Activated CD4-positive, alpha-beta T cell treated with anti-CD3 and anti-CD28 coated beads, Interleukin-2, Interleukin-4, amounts not matched to agents 100 ng/mL and 50 ng/mL, durations not matched to agents 16 hours and 8 hours (primary cell): ENCODE data around the gene XIRP2.
"Not testable (repeated sequence)": the region's sequence is repeated elsewhere in the genome, so short reads cannot be mapped to it uniquely, and the experiment has no call there.

Experiments
- DNase-seq: peaks from one replicate; pipeline ENCODE4 v3.0.0-alpha.2; 2020; ENCODE audit warnings: low spot score

XIRP2 gene

DNA sequence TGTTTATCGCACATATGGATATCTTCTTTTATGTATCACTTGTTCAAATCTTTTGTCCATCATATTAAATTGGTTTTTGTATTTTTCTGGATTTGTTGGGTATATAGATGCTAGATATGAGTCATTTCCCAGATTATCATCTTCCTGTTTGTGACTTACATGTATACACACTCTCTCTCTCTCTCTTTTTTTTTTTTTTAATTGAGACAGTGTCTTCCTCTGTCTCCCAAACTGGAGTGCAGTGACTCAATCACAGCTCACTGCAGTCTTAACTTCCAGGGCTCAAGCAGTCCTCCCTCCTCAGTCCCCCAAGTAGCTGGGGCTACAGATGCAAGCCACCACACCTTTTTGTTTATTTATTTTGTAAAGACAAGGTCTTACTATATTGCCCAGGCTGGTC lies 43.8 kb downstream of the XIRP2 start:
- no peak for DNase-seq

DNA sequence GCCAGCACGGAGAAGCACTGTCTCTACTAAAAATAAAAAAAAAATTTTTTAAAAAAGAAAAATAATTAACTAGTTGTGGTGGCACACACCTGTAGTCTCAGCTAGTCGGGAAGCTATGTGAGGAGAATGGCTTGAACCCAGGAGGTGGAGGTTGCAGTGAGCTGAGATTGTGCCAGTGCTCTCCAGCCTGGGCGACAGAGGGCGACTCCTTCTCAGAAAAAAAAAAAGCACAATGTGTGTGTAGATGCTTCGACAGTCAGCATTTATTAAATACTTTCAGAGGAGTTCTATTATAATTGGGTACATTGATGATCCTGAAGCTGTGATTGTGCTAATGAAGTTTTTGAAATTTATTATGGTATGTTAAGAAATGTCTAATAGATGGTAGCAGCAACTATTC lies 46.5 kb downstream of the XIRP2 start:
- DNase-seq, result no peak

DNA sequence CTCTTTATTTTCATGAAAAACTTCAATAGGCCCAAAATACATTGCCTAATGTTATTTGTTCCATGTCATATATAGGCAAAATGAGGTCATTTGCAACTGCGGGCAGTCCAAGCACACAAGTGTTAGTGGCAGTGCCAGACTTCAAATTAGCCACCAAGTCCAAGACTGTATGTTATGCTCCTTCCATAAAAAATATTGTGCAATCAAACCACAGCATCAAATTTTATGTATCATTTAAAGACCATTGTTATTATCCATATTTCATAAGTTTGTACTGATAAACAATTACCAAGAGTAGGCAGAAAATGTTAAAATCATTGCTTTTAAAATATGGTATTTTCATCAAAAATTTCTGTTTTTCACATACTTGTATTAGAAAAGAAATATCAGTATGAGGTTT lies 54.1 kb downstream of the XIRP2 start:
- DNase-seq, result no peak

DNA sequence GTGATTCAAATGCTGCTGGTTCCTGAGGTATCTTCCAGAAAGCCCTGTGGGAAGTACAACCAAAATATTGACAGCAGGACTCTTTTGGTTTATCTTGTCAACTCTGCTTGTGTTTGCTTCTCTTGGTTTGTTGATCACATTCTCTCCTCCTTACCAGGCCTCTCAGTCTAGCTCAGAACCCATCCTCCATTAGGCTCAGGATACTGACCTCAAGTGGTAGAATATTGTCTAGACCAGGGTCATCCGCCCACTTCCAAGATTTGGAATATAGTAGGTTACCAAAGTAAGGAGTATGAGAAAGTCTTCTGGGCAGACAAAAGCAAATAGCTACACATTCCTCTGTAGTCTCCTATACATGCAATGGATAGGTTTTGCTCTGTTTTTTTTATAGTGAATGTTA lies 56.6 kb downstream of the XIRP2 start:
- DNase-seq, result no peak

DNA sequence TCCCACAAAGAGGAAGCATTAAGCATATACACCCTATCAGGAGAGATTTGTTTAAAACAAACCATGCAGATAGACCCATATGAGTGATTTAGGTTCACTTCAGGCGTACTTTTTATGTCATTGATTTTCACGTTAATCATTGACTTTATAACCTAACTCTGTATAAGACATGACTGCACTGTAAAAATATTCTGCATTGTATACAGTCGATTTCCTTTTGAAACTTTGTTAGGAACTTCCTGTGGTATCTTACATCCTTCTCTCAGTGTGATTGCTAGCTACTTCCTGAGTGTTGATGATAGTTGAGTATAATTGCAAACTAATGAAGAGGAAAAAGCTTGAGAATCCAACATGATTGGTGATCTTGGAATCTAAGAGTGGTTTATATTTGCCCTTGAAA lies 69.4 kb downstream of the XIRP2 start:
- DNase-seq, result no peak

DNA sequence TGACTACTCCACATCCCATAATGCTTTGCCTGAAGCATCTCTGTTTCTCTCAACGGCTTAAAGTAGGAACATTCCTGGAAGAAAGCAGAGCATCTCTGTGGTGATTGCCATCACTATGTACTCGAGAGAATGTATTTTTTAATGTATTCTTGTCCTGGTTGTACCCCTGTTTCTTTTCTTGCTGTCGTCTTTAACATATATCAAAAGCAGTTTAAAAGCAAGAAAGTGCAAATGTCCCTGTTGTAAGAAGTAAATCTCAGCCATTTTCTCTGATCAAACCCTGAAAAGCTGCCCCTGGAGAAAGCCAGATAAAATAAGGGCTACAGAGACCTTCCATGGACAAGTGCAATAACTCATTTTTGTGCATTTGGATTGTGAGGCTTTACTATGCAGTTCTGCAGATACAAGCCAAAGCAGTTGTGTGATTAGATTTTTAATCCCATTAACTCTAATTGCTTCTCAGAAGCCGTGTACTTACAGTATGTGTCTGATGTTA lies 70.8 kb downstream of the XIRP2 start:
- DNase-seq, result no peak

DNA sequence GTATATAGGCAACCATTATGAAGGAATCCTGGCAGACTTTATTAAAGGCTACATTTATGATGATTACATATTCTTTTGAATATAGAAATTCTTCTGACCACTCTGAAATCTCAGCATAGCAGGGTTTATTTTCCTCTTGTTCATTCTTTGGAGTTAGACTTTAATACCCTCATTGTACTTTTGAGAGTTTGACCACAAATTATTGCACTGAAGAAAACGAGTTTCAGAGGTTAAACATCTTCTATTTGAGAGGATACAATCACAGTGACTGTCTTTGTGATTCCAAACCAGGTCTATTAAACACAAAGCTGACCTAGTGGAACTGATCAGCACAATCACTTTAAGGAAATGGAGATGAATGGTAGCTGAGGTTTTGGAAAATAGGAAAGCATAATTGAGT lies 71.3 kb downstream of the XIRP2 start:
- DNase-seq, result no peak

DNA sequence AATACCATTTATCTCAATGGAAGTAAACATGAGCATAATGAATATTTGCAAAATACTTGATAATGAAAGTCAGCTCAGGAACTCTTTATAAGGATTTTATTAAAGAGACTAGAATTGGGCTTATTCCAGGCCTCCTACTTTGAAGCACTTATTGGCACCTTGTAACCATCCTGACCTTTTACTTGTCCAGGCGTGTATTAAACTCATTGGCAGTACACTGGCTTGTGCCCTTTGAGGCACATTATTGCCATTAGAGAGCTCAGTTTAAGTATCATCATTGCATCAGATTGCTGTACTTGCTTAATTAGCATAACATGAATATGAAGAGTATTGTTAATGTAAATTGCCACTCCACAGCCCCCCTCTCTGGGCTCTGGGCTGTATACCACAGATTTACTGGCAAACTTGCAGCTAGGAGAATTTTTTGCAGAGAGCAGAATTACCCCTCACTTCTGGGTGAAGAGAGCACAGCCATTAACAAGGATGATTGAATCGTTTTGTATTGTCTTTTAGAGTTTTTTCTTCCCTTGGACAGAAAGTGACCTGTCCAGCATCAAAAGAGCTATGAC lies 72.5 kb downstream of the XIRP2 start:
- DNase-seq, result no peak

DNA sequence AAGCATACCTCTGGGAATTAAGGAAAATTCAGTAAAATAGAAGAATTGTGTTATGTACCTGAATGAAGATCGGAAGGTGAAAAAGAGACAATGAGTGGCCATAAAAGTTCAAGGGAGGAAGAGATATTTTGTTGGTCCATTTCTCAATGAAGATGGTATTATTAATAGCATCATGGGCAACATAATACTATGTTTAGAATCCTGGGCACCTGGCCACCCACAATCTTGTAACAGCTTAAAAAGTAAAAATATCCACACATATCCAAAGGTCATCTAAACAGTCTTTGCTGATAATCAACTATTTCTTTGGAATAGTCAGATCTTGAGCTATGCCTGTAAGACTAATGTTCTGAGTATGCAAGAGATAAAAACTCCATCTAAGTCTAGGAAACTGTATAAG lies 73.7 kb downstream of the XIRP2 start:
- DNase-seq, result no peak

DNA sequence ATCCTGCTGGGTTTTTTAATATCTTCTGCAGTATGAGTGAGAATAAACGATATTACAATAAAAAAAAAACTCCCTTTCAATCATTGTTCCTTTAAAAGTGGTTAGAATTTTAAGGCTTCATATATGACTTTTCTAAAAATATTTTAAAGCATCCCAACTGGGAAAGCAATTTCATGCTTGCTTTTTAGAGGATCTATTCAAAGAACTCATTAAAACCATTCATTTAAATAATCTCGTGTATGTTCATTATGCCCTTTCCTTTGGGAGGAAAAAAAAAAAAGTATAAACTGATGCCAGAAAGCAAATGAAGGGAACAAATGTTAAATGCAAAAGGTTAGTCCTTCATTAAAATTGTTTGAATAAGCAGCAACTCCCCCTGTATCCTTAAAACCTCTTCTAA lies 81.2 kb downstream of the XIRP2 start:
- no peak for DNase-seq

DNA sequence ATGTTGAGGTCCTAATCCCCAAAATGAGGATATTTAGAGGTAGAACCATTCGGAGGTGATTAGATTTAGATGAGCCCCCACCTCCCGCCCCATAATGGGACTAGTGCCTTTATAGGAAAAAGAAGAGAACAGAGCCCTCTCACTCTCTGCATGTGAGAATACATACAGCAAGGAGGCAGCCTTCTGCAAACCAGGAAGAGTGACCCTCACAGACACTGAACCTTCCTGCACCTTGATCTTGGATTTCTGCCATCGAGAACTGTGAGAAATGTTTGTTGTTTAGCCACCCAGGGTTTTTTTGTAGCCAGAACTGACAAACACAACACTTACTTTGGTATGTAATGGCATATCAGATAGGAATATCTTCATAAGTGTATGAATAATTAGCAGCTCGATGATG lies 83.7 kb downstream of the XIRP2 start:
- no peak for DNase-seq

DNA sequence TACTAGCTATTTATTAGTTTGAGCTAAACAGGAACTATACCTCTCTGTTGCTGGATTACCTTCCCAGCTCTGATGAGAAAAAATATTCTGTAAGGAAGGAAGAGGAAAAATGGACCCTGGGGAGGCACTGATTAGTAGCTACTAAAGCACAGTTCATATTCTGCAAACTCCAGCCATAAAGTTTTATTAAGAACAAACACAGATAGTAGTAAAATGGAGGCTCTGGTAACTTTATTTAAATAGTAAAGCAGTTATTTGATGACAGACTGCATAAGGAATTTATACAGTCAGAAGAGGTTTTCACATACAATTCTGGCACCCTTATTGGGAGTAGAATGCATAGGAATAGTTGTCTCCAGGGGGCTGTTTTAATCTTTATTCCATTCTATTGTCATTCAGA lies 84.1 kb downstream of the XIRP2 start:
- no peak for DNase-seq

DNA sequence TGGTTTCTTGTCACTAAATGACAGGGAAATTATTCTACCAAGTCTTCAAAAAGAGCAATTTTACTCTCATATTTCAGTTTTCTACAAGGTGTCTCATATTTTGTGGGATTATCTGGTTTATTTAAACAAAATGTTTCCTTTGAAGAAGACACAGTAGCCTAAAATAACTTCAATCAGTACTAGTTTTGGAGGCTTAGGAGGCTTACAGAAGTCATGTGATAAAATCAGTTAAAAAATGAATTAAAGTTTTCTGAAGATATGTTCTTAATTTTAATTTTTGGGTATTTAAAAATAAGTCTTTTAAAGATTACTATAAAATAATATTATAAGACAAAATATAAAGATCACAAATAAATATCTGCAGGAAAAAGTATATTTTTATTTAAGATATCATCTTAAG lies 95.9 kb downstream of the XIRP2 start:
- no peak for DNase-seq

DNA sequence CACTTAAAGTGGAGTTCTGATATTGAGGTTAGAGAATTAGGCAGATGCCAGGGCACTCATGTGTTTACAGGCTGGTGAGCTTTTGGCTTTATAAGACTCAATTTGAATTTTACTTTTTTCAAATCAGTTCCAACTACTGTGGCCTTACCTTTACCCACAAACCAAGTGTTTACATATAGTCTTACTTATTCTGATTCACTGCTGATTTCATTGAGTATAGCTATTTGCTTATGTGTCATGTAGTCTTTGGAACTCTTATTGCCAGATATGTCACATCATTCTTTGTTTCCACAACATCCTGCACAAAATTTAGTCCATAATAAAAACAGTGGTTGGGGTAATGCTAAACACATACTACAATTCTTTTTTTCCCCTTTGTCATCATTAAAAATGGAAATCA lies 96.5 kb downstream of the XIRP2 start:
- DNase-seq, result no peak

DNA sequence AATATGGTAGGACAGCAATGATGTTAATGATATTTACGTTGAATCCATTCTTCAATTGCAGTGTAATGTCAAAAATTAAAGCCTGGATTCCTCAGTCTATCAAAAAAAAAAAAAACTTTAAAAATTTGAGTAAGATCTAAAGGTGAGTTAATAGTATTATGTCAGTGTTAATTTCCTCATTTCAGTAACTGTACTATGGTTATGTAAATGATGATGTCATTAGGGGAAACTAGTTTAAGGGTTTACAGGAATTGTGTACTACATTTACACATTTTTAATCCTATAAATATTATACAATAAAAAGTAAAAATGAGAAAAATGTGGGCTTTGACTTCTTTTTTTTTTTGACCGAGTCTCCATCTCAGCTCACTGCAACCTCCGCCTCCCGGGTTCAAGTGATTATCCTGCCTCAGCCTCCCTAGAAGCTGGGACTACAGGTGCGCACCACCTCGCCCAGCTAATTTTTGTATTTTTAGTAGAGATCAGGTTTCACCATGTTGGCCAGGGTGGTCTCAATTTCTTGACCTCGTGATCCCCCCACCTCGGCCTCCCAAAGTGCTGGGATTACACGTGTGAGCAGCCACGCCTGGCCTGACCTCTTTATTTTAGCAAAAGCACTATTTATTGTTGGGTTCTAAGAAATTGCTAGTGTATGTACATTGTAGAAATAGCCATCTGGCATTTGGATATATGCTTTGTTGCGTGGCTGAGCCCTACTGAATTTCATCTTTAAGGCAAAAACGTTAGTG lies 106.5 kb downstream of the XIRP2 start:
- DNase-seq, result no peak

DNA sequence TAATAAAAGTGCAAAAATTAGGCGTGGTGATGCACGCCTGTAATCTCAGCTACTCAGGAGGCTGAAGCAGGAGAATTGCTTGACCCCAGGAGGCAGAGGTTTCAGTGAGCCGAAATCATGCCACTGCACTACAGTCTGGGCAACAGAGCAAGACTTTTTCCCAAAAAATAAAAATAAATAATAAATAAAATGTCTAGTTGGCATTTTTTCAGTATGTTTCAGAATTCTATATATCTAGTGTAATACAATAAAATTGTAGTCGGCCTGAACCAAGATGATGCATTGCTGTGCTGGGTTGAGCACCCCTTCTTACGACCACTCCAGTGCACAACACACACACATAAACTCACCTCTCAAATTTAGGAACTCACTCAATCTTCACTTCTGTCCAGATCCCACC lies 108.2 kb downstream of the XIRP2 start:
- no peak for DNase-seq

DNA sequence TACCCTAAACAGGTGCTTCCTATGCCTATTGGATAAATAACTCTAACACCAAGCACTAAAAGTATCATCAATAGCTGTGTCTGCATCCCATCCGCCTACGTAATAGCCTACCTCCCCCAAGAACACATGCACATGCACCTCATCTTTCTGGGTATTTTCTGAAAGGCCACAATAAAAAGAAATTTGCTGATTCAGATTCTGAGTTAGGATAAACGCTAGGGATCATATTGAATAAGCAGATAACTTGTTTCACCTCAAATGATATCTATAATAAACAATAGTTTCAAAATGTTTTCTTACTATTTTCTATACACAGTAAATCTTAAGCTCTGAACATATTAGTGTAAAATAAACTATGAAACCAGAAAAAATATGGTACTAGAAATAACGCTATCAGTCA lies 112.9 kb downstream of the XIRP2 start:
- DNase-seq, result no peak

DNA sequence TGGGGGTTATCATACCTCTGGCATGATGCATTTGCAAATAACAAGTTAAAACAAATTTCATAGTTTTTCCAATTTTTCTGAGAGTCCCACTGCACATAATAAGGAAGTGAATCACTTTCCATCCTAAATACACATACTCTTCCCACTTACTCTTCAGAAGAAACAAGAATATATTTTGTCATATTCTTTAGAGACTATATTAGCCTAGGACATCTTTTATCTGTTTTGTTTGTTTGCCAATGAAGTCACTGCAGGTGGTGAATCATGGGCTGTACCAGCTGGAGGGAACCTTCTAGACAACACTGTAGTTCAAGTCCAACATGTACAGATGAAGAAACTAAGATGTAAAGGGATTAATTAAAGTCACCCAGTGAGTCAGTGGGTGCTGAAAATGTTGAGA lies 116.8 kb downstream of the XIRP2 start:
- no peak for DNase-seq

DNA sequence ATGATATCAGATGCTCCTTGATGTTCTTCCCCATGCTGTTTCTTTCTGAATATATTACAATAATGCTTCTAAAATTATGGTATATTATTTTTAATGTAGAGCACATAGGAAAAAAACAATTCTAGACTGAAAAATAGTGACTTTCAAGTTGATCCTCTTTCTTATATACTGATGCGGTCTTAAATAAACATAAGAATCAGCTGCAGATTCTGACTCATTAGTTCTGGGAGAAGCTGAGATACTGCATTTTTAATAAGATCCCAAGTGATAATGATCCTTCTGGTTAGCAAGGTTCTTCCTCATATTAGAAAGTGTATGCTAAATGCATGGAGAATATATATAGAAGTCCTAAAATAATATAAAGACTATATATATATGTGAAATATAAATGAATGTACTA lies 124.9 kb downstream of the XIRP2 start:
- DNase-seq, result no peak

DNA sequence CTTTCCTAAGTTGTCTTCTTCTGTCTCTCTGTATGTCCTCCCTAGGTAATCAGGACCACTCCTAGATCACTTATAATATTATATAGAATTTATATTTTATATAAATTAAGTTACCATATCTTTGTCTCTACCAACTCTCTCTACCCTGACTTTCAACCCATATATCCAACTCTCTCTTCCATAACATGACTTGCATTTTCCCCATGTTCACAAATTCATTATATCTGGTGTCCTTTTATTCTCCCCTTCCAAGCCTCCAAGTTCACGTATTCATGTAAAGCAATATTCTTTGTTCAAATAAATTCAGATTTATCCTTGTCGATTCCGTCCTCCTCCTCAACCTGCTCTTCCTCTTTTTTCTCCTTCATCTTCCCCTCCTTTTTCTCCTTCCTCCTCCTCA lies 127.5 kb downstream of the XIRP2 start:
- DNase-seq, result no peak

DNA sequence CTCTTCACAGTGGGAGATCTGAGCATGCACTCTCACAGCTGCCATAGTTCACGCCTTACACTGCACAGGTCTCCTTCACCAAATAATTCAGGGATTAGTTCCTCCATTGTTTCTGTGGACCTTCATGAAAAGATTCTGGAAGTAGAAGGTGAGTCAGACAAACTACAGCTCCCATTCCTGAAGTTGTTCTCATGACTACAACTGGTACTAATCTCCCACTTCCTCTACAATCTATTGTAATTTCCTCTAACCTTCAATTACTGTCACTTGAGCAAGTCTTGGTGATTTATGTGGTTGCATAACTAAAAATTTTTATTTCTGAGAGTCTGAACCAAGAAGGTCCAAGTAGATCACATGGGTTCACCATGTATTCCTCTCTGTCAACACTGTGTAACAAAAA lies 128.7 kb downstream of the XIRP2 start:
- no peak for DNase-seq

DNA sequence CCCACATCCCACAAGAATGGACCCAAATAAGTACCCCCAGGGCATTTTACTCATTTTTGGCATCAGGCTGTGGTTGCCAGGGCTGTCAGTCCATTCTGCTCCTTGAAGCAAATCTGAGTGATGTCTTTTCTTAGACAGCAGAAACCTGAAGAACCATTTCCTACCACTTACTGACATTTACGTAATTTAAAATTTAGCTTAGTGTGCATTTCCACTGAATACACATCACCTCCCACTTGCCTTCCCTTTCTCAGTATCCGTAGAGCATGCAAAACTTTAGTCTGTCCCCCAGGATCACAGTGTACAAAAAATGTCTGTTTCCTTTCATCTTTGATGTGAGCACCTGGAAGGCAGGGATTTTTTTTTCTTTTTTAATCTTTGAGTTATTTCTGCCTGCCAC lies 130.3 kb downstream of the XIRP2 start:
- no peak for DNase-seq

DNA sequence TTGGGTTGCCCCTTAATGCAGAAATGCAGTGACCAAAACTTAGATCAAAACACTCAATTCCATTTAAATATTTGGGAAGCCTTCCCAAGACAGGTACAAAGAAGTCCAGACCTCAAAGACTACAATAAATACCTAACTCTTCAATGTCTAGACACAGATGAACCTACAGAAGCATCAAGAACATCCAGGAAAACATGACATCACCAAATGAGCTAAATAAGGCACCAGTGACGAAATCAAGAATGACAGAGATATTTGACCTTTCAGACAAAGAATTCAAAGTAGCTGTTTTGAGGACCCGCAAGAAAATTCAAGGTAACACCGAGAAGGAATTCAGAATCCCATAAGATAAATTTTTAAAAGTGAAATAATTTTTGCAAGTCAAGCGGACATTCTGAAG lies 140.2 kb downstream of the XIRP2 start:
- no peak for DNase-seq

DNA sequence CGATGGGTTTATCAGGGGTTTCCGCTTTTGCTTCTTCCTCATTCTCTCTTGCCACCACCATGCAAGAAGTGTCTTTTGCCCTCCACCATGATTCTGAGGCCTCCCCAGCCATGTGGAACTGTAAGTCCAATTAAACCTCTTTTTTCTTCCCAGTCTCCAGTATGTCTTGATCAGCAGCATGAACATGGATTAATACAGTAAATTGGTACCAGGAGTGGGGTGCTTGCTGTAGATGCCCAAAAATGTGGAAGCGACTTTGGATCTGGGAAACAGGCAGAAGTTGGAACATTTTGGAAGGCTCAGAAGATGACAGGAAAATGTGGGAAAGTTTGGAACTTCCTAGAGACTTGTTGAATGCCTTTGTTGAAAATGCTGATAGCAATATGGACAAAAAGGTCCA lies 146.7 kb downstream of the XIRP2 start:
- DNase-seq, result not testable (repeated sequence)
